EH (cell line): ENCODE results near the gene YLPM1.

ENCODE experiments used
- DNase-seq: peaks from one replicate; pipeline ENCODE4 v3.0.0-alpha.2; 2015; ENCODE audit warnings: low read depth

YLPM1 gene

DNA sequence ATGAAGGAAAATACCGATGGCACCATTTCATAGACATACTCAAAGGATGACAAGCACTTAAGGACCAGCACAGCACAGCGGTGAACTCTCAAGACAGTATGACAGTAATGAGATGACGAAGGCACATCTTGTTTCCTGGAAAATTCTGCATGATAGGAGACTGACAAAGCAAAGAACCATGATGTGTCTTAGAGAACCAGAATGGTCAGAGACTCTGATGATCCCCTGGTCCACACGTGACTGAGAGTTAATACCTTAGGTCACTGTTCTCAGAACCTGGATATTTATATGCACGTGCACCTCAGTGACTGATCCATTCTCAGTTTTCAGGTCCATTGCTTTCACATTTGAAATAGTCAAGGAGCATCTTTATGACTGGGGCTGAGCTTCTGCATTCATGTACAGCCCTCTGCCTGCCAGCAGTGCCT is 77.5 kb downstream of the YLPM1 start:
- no peak for DNase-seq

DNA sequence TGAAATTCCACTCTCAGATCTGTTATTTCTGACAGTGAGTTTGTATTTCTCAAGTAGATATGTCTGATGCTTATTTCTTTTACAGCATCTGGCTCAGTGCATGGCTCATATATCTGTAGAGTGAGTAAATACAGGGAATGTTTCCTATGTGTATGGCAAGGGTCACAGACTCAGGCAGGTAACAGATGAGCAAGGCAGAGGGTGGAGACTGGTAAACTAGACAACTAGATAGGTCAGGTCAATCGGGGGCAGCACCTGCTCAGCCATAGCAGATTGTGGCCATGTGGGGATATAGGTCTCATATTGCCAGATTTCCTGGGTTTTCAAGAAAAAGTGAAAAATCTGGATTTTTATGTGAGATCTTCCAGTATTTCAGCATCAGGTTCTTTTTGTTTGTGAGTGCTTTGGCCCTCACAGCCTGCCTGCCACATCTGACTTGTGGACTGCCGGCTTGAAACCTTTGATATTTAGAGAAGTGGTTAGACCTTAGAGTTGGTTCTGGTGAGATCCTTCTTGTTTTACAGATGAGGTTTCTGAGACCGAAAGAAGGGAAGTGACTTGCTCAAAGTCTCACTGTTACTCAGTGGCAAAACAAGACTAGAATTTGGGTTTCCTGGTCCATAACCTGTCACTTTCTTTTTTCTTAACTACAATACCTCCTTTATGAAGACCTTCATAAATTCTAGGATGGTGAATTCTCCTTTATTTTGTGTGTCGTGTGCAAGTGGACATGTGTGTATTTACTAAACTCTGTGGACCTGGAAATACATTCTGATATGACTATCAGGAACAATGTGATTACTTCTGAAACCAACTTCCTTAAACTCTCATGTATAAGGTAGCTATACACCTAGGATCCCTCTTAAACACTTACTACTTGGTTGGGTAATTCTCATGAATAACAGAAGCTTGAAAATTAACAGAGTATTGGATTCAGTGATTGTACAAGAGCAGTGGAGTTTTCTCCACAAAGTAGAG is 78.4 kb downstream of the YLPM1 start:
- DNase-seq, result no peak

DNA sequence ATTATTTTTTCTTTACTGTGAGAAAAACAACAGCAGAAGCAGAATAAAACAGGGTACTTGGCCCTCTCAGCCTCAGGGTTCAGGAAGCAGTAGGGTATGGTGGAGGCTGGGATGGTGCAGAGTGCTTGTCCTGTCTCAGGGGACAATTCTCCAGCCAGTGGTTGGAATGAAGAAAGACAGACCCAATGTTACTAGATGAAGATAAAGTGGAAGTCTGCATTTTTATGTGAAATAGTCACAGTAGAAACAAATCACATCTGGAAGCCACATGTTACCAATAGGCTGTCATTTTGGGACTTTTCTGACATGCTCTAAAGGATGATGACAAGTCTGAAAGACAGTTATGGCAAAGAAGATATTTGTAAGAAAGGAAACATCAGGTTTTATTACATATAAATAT is 80.5 kb downstream of the YLPM1 start:
- peak; percentile 77 for DNase-seq

DNA sequence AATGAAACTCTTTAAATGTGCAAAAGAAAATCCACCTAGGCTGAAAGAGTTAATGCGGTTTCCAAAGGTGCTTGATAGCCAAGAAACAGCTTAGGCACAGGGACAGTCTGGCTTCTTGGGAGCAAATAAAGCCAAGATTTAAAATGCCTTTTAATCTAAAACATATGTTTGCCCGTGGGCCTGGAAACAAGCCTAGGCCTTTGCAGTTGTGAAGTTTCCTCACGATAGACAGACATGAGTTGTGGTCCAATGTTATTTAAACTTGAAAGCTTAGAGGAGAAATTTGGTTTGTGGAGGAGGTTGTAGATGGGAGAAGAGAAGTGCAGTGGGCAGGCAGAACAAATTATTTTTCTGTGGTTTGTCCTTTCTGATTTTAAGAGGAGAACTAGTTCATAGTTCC is 83.1 kb downstream of the YLPM1 start:
- DNase-seq, result peak; percentile 87

DNA sequence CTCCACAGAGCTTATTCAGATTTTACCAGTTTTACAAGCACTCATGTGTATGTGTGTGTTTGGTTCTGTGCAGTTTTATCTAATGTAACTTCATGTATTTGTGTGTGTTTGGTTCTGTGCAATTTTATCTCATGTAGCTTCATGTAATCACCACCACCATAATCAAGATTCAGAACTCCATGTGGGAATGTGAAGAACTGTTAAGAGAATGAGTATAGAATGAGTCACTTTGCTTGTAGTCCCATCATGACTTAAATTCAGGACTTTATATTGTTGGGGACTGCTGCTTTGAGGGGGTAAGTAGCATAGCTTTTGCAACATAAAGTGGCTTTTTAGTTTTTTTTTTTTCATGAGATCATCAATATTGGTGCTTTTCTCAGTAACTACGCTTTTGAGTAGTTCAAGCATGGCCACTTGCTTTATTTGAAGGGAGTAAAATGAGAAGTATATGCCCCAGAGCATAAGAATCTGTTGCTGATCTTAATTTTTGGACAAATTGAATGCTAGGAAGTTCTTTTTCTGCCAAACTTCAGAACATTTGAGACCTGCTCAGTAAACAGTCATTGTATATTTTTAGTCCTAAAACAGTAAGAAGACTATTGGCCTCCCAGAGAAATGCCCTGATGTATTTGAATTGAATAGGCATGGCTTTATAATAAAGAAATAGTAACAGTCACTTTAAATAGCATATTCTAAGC is 84.0 kb downstream of the YLPM1 start:
- DNase-seq, result peak; percentile 80

DNA sequence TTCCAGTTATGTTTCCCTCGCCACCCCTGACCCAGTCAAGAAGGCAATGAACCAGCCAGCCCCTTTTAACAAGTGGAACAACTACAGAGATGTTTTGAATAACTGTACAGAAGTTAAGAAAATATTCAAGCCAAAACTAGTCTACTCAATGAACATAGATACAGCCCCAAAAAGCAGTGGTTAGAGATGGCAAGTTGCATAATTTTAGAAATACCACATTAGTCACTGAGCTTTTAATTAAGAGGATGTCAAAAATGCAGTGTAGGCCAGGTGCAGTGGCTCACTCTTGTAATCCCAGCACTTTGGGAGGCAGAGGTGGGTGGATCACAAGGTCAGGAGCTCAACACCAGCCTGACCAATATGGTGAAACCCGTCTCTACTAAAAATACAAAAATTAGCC is 85.7 kb downstream of the YLPM1 start:
- peak; percentile 31 for DNase-seq

DNA sequence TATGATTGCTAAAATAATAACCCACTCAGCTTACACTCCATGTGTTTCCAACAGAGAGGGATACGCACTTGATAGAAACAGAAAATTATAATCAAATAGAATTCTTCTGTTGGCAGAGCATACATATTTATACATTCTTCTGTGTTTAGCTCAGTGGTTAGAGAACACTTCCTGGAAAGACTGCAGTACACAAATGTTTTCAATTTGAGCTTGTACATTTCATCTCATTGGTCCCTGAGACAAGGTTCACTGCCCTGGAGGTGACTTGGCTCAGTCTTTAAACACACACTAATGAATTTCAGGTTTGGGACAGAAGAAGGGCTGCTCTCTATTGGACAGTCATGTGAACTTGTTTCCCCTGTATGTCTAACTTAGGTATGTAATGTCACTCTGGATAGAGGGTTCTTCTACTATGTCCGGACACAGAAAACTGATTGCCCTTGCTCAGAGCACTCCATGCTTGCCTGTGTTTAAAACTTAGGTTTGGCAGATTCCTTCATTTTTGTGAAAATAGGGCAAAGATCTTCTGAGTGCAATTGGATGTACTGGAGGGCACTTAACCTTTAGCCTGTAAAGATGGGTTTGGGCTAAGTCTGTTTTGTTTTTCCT is 89.9 kb downstream of the YLPM1 start:
- peak; percentile 82 for DNase-seq

DNA sequence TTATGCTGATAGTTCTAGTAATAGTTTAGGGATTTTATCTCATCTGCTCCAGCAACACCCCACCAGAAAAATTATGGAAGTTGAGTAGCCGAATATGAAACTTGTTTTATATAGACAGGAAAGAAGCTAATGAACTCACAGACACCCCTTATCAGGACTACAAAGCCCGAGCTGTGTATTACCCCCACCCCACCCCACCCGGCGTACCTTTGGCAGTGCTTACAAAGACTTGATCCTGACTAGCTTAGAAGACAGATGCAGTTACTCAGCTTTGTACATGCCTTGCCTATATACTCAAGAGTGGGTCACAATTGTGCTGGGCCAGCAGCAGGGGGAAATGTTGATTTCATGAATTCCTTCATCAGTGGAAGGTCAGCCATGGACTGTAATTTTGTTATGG is 90.5 kb downstream of the YLPM1 start:
- no peak for DNase-seq

DNA sequence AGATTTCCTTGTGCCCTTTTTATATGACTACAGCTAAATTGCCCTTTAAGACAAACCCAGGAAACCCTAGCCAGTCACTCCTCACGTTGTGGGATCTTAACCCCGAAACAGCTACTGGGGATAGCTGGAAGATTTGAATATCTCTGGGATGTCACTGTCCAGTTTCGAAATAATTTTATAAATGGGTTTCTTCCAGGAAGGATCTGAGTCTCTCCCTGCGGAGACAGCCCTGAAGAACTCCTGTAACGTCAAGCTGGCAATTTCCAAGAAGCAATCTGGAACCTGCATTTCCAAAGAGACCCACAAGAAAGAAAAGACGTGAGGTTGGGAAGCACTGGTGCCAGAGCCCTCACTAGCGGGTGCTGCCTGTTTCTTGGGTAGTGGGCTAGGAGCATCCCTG is 91.9 kb downstream of the YLPM1 start:
- no peak for DNase-seq

DNA sequence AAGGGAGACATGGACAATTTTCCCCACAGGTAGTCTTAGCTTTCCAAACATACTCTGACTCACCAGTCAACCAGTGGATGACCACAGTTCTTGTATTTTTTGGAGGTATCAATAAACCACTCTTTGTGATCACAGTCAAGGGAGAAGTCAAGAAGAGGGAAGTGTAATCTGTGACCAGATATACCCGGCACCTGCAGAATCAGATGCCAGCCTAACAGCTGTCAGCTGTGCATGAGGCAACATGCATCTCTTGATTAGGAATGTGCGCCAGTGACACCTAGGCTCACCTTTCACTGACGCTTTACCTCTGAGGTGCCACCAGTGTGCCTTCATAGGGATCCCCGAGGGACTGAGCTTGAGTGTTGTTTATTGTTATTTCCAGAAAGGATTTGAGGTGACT is 92.8 kb downstream of the YLPM1 start:
- DNase-seq, result no peak

DNA sequence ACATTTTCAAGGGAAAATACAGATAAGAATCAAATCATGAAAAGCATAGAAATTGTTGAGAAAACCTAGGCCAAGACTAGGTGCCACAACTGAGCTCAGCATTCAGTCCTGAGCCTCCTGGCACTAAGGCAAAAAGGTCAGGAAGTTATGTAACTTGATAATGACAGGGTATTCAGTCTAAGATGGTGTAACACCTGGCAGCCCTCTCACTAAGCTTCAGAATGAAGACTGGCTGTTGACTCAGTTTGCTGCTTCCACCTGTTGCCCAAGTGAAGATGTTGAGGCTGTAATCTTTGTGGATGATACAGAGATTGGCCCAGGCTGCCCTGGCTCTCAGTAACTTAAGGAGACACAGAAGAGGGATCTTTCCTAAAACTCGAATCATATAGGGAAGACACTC is 93.2 kb downstream of the YLPM1 start:
- DNase-seq, result no peak

DNA sequence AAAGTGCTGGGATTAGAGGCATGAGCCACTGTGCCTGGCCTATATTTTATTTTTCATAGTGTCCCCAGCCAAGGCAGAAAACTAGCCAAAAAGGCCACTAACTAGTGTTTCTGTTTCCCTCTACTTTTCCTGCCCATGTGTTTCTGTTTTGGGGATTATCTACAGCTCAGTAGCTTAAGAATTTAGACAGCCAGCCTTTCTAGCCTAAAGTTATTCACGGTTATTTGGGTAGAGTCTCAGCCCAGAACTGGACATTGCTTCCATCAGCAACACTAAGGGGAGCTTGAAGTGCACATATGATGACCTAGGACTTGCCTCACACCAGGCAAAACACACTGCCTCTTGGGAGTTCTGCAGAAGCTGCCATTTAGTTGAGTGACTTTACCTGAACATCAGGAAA is 94.9 kb downstream of the YLPM1 start:
- peak; percentile 43 for DNase-seq

DNA sequence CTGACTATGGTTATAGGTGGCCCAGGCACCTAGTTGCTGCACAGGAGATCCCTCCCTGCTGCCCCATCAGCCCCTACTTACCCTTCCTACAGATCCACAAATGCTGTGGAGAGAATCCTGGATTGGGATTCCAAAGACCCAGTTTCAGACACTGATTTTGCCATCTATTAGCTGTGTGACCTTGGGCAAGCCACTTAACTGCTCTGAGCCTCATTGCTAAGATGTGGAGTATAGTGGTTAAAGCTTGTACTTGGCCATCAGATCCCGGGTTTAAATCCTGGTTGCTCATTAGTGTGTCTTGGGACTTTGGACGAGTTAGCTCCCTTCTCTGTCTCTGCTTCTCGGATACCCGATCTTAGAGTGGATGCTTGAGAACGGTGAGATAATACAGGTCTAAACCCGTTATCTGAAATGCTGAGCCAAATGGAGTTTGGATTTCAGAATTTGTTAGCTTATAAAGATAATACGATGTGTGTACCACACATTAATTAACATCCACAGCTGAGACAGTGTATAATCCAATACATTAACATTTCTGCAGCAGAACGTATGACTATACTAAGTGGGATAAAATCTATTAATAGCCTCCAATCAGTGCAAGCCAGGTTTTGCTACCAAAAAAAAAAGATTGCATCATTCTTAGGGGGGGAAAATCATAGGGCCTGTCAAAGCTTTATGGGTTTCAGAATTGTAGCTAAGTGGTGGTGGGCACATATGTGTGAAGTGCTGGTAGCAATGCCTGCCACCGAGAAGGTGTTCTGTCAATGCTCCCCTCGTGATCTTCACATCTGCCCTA is 96.8 kb downstream of the YLPM1 start:
- peak; percentile 28 for DNase-seq

DNA sequence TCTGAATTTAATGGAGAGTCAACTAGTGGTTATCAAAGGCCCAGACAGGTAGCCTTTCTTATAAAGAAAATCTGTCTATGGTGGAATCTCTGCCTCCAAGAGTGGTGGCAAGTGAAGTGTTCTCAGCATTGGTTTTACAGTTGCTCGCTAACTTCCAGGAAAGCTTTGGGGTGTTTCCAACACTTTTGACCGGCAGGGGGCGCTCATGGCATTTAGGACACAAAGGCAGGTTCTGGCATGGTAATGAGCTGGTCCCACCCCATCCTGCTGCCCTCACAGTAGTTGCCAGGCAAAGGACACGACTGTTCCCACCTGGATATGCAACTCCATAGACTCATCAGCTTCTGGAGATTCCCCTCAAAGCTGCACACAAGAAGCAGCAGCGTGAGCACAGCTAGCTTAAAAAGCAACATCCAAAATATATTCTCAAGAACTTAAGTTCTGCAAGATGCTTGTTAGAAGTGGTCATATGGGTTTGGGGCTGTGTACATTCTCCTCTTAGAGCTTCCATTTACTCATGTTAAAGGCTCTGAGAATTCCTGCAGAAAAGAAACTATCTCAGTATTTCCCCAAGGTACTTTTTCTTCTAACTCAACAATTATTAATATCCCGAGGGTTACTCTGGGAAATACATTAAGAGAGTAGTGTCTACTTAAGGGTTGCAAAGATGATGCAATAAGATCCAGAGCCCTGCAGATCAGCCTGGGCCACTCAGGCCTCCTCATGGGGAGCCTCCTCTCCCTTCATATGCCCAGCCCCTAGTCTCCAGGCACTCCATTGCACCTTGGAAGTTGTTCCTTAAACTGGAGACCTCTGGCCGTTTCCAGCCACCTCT is 98.0 kb downstream of the YLPM1 start:
- DNase-seq, result peak; percentile 83

DNA sequence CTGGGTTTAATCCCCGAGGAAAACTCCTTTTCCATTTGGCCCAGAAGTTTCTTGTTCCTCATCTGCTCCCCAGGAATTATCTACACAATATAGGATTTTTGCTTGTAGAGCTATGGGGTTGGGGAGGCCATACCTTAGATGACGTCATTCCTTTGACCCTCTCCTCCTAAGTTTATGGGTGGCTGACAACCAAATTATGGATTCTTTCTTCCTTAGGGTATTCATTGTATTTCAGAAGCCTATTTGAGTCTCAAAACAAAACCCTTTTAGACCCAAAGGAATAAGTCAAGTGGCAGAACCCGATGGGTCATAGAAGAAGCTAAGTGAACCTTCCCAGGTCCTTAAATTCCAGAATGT is 98.6 kb downstream of the YLPM1 start:
- no peak for DNase-seq

DNA sequence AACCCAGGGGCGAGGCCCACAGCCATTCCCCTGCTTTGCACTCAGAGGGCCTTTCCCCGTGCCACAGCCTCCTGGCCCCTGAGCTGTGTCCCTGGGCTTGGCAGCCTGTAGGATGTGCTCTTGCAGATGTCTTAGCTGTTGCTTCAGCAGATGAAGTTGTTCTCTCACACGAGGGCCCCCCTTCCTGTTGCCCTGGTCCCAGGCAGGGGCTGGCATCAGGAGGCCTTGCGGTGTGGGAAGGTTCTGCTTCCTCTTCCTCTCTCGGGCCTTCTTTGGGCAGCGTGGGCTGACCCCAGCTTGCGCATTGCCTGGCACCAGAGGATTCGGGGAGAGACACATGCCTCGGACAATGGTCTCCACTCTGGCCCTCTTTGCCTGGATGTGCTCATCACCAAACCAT is 100.2 kb downstream of the YLPM1 start:
- no peak for DNase-seq

DNA sequence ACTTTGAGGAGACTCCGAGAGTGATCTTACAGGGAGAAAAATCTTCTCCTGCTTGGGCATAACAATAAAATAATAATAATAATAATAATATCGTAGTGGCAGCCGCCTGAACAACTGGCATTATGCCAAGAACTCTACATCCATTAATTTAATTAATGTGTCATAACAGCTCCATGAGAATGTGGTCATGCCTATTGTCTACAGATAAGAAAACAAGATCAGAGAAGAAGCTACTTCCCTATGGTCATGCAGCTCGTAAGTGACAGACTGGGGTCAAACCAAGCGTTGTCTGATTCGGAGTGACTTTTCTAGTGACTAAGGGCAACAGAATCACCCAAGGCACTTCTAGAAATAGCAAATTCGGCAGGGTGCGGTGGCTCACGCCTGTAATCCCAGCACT is 101.1 kb downstream of the YLPM1 start:
- no peak for DNase-seq

DNA sequence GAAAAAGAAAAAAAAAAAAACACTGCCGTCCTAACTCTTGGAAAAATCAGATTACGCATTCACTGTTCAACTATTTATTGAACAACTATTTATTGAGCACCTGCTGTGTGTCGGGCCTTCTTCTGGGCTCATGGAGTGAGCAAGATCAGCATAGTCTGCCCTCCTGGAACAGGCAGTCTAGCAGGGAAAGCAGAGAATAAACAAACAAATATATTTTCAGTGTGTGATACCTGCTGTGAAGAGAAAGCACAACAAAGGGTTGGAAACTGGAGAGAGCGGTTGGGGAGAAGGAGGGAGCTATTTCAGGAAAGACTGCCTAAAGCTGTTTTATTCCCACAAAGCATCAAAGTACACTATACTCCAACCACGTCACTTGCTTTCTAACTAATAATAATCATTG is 102.0 kb downstream of the YLPM1 start:
- no peak for DNase-seq

DNA sequence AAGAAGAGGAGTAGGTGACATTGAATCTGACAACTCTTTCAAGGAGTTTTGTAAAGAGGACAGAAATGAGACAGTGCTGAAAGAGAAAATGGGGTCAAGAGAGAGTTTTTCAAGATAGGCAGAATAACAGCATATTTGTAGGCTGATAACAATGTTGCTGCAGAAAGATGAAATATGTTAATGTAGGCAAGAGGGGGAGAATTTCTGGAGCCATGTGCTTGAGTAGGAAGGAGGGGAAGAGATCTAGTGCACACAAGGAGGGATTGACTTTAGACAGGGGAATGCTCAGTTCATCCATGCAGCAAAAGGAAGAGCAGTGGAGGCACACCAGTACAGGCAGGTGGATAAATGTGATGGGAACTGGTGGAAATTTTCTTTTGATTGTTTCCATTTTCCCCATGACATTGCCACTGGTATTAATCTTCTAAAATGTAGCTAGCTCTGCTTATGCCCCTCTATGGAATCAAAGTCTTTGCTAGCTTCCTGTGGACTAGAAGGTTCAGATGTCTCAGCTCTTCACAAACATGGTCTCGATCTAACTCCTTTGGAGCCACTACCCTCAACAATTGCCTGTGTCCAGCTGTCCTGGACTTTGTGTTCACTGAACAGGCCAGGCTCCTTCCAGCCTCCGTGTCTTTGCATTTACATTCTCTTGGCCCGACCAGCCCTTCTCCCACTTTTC is 103.7 kb downstream of the YLPM1 start:
- no peak for DNase-seq

DNA sequence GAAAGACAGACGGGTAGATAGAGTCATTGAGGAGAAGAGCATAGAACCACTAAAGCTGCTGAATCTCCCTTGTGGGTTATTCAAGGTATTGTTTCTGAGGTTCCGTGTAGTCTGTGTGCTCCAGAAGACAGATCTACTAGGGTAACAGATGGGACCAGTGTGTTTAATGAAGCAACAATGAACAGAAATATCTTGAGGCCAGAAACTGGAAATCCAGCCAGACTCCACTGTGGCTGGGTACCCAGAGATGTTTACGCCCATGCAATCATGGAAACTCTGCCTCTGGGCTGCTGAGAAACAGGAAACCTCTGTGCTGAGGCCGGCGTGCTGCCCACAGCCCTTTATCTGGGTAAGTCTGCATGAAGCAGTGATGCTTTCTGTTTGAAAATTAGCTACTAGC is 104.6 kb downstream of the YLPM1 start:
- peak; percentile 54 for DNase-seq

DNA sequence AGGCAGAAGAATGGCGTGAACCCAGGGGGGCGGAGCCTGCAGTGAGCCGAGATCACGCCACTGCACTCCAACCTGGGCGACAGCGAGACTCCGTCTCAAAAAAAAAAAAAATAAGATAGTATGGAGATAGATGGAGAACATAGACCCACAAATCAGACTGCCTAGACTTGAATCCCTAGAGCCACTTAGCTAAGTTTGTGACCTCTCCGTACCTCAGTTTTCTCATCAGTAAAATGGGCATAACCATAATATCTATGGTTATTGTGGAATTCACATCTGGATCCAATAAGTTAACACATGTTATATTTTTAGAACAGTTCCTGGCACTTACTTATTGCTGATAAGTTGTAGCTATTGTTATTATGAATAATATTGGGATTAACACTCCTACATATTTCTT is 105.6 kb downstream of the YLPM1 start:
- DNase-seq, result no peak
